A172 (cell line): ENCODE results near the gene PPIE. TPM values are rescaled to one million over a fixed set of nuclear protein-coding genes. Genes with fewer than 3 reads are reported as not detected.

Source experiments
- DNase-seq: peaks from one replicate; pipeline ENCODE4 v3.0.0-alpha.2; 2015; ENCODE audit warnings: low spot score
- total RNA-seq: library from RNA; depleted of rRNA; stranded (reverse); fragments of >200 nt; shearing (Covaris generic); gene quantifications from 2 replicates; pipeline ENCODE4 v1.2.3, GENCODE V29; 2014

Gene PPIE
- total RNA-seq, 1 experiment from 2014 or later, result 38.6 TPM

DNA sequence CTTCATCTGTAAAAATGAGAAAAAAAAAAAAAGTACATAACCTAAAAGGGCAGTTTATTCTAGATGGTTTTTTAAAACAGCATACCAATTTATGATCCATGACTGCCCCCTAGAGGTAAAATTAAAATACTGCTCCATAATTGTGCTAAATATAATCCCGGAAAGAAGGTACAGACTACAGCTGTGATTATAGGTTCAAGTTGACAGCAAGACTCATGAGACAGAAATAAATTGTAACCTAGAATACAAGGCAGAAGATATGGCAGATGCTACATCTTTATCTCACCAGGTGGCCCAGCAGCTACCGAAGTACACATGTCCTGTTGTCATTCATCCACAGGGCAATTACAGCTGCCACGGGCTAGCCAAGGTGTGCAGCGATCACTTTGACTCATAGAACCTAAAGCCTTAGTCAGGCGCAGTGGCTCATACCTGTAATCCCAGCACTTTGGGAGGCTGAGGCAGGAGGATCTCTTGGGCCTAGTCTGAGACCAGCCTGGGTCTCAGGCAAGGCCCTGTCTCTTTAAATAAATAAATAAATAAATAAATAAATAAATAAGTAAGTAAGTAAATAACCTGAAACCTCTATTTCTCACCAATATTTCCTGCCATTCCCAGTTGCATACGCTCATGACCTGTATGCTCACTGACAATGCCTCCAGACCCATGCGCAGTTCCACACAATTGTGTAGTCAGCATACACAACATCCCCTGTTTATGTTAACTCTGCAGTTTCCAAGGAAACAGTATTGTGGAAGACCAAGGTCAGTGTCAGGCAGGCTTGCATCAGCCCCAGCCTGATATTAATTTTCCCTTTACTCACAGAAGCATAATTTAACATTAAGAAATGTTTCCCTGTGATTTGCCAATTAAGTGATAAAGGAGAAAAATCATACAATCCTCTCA lies 18.3 kb upstream of the PPIE start:
- peak; percentile 53 for DNase-seq

DNA sequence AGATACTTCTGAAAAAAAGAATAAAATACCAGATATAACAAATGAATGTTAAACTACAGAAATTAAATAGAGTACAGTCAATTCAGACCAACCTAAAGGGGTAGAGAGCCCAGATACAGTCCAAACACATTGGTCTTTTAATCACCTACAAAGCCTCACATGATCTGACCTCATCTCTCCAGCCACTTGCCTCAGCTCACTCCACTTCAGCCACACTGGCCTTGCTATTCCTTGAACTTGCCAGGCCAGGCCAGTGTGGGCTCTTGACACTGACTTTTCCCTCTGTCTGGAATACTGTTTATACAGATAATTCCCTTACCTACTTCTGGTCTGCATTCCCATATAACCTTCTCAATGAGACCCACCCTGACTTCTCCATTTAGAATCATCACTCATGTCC lies 17.0 kb upstream of the PPIE start:
- DNase-seq, result no peak

DNA sequence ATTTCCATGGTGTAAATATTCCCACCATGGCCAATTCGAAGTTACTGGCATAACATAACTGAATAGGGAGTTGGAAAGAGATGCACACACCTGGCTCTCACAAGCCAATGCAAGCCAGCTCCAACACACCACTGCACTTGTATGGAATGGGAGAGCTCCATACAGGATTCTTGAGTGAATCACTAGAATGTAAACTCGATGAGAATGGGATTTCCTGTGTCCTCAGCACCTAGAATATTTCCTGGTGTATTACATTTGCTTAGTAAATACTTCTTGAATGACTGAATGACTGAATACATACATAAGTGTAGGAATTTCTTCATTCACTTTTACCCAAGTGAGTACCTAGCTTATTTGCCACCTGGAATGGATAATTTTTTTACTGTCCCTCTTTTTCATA lies 16.2 kb upstream of the PPIE start:
- no peak for DNase-seq

DNA sequence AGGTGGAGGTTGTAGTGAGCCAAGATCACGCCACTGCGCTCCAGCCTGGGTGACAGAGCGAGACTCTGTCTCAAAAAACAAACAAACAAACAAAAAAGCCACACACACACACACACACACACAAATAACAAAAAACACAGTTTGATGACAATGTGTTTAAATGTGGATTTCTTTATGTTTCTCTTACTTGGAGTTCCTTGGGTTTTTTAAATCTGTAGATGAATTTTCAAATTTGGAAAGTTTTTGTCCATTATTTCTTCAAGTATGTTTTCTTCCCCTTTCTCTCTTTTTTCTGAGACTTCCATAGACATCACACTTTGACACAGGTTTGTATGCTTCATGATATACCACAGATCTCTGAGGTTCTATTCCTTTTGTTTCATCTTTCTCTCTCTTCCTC lies 12.1 kb upstream of the PPIE start:
- DNase-seq, result no peak

DNA sequence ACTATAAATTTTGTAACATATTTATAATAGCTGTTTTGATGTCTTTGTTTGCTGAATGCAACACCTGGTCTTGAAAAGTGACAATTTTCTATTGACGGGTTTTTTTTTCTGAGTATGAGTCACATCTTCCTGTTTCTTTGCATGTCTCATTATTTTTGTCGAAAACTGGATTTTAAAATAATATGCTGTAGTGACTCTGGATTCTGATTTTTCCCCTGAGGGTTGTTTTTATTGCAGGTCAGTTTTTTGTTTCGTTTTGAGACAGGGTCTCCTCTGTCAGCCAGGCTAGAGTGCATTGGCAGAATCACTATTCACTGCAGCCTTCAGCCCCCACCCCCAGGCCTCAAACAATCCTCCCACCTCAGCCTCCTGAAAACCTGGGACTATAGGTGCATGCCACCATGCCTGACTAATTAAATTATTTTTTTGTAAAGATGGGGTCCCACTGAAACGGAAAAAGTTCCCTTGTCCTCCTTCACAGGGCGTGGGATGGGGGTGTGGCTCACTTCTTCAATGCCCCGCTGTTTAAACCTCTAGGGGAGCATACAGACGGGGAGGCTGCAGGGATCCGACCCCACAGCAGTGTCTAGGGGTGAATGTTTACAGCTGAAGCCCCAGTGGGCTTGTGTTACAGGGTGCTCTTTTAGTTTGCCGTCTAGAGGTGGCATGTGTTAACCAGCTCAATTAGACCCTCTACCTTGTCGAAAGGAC lies 11.3 kb upstream of the PPIE start:
- no peak for DNase-seq

DNA sequence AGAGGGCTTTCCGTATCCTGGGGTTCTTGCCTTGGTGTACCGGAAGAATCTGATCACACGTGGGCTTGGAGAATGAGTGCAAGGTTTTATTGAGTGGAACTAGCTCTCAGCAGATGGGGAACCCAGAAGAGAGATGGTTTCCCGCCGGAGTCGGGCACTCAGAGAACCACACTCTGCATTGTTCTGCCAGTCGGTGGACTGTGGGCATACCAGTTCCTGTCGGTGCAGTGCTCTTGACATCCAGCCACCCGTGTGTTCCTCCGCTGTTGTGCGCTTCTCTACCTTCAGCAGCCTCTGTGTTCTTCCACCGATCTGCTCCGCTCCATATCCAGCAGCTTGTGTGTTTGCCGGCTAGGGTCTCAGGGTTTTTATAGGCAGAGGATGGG lies 10.8 kb upstream of the PPIE start:
- no peak for DNase-seq

DNA sequence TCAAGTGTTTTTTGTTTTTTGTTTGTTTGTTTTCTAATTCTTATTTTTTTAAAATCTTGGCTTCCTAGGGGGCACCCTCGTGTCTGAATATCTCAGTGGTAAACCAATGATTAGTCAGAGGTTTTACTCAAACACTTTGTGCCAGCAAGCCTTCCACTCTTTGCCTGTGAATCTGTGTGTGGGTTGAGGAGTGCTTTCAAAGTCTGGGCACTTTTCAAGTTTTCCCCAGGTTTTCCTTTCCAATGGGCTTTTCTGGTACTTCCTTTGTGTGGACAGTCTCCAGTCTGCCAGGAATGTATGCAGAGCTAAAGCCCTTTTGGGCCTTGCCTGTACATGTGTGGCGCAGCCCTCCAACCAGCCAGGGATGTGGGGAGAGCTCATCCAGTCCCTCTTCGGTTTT lies 9.7 kb upstream of the PPIE start:
- DNase-seq, result no peak

DNA sequence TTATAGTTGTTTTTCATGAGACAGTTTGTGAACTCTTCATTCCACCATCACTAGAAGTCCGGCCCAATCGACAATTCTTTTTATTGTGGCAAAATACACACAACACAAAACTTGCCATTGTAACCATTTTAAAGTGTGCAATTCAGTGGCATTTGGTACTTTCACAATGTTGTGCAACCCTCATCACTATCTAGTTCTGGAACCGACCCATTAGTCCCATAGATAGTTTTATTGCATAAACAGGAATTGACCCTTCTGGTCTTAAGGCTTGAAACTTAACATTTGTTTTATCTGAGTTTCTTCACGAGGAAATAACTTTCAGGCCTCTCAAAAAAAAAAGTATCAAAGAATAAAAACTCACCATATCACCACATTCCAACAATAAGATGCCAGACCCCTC lies 8.8 kb upstream of the PPIE start:
- DNase-seq, result no peak

DNA sequence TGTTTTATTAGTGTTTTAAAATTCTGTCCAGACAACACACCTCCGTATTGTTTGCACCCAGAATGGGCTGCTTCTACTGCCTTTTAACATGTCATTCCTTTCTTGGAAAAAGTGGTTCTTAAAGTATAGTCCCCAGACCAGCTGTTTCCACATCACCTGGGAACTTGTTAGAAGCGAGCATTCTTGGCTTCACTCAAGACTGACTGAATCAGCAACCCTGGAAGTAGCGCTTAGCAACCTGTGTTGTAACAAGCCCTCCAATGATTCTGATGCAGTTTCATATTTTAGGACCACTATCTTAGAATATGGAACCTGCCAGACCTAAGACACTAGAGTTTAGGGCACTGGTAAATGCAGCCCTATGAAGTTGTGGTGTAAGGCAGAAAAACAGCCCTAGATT lies 6.0 kb upstream of the PPIE start:
- DNase-seq, result no peak

DNA sequence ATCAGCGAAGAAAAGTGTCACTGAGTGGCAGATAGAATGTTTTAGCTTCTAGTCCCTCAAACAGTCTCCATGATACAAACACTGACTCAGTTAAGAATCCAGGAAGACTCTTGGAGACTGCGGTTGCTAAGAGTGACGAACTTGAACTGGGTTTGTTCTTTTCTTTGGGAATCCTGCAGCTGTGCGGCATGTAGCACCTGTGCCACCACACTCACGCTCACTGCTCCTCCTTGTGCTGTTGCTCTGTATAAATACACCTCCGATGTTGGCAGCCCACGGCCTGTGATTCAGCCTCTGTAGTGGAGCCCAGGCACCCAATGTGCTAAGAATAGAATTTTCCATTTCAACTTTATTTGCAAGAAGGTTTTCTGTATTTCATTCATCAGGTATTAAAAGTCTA lies 5.5 kb upstream of the PPIE start:
- DNase-seq, result no peak

DNA sequence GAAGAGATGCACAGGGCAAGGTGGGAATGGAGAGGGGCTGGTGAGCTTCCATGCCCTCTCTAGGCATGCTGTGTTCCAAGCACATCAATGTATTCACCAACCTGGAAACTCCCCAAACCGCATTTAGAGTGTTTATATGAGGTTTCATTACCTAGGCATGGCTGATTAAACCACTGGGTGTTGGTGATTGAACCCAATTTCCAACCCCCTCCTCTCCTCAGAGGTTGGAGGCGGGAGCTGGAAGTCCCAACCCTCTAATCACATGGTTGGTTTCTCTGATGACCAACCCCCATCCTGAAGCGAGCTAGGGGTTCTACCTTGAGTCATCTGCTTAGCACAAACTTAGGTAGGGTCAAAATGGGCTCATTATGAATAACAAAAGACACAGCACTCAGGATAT lies 3.0 kb upstream of the PPIE start:
- DNase-seq, result no peak

DNA sequence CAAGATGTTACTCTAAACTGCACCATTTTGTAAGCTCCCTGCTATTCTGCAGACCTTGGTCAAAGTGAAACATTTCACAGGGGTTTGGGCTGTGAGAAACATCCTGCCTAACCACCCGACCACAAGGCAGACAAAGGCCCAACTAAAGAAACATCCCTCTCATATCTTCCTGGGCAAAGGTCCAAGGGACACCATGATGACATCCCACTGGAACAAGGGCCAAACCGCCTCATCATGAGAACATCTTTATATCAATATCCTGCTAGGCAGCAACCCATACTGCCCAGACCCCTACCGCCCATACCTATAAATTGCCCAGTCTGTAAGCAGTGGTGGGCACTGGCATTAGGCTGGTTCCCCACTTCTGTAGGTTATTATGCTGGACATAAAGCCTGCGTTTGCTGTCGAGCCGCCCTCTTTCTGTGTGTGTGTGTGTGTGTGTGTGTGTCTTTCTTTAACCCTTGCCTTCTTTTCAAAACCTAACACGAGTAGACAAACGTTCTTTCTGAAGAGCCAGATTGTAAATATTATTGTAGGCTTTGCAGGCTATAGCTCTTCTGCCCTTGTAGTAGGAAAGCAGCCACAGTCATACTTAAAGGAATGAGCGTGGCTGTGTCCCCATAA lies 1.0 kb upstream of the PPIE start:
- no peak for DNase-seq

DNA sequence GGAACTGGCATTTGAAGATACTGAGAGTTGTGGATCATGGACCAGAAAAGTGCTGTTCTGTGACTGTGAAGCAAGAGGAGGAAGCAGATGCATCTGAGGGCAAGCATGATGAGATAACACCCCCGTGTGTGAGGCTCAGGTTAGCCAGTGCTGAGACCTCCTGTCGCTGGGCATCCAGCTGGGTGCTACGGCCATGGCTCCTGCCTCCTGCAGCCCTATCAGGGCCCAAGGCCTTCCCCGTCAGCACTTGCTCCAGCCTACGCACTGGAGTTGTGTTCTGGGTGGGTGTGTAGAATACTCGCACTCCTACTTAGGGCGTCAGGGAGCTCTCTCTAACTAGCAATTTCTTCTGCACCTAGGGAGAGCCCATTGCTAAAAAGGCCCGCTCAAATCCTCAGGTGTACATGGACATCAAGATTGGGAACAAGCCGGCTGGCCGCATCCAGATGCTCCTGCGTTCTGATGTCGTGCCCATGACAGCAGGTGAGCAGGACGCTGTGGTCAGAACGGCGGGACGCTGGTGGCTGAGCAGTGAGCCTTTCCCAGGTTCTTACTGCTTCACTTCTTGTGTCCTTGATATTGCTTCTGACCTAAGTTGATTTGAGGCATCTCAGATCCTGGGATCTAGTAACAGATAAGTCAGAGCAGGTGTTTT lies 6.5 kb downstream of the PPIE start:
- no peak for DNase-seq

DNA sequence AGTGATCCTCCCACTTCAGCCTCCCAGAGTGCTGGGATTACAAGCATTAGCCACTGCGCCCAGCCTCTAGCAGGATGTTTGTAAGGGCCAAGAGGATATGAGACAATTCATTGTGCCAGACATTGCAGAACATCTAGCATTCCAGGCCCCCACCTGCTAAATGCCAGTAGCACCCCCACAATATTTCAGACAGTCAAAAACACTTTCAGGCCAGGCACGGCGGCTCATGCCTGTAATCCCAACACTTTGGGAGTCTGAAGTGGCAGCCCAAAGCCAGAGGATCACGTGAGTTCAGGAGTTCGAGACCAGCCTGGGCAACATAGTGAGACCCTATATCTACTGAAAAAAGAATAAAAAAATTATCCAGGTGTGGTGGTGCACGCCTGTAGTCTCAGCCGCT lies 12.9 kb downstream of the PPIE start:
- DNase-seq, result no peak

DNA sequence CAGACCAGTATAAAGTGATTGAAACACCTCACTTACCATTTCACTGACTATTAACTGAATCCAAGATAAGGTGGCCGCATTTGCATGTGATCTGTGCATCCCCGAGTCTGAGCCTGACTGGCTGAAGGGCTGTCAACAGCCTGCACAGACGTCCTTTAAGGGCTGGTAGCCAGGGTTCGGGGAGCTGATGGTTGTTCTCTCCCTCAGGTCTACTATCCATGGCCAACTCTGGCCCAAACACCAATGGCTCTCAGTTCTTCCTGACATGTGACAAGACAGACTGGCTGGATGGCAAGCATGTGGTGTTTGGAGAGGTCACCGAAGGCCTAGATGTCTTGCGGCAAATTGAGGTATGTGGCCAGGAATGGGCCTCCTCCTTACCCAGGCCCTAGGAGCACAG lies 14.0 kb downstream of the PPIE start:
- no peak for DNase-seq

DNA sequence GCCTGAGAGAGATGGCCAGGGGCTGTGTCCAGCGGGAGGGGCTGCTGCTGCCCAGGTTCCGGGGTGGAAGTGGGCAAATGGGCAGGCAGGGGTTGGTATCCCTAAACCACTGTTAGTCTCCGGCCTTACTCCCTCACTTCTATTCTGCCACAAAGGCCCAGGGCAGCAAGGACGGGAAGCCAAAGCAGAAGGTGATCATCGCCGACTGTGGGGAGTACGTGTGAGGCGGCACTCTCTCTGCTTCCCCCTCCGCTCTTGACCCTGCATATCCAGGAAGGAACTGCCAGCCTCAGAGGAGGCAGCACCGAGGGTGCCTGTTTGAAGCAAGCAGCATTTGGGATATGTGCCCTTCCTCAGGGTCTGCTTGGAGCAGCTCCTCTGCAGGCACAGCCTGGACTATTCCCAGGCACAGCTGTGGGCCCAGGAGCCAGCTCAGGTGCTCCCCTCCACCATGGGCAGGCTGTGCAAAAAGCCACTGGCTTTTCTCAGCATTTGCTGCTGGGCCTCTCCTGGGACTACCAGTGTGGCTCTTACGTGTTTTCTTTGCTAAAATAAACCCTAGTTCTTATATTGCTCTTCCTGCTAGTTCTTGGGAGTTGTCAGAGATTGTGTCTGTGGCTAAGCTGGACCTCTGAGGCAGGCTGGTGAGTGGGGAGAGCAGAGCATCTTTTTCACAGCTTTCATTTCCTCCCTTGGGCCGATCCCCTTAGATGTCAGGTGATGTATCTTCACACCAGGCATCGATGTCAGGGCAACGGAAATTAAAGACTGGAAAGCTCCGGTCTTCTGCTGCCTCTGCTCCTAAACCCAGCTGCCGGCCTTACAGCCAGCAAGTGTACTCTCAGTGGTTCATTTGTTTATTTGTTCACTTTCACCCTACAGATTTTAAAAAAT lies 14.7 kb downstream of the PPIE start:
- DNase-seq, result no peak

DNA sequence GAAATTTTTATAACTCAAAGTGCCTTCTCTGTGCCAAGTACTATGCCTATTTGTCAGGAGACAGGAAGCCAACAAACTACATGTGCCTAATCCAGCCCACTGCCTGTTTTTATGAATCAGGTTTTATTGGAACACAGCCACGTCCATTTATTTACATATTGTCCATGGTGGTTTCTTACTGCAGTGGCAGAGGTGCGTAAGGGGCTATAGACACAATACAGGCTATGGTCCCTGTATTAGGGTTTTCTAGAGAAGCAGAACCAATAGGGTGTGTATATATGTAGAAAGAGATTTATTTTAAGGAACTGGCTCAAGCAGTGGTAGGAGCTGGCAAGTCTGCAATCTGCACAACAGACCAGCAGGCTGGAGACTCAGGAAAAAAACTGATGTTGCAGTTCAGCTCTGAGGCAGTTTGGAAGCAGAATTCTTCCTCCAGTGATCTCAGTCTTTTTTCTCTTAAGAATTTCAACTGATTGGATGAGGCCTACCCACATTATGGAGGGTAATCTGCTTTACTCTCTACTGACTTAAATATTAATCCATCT lies 15.4 kb downstream of the PPIE start:
- DNase-seq, result no peak

DNA sequence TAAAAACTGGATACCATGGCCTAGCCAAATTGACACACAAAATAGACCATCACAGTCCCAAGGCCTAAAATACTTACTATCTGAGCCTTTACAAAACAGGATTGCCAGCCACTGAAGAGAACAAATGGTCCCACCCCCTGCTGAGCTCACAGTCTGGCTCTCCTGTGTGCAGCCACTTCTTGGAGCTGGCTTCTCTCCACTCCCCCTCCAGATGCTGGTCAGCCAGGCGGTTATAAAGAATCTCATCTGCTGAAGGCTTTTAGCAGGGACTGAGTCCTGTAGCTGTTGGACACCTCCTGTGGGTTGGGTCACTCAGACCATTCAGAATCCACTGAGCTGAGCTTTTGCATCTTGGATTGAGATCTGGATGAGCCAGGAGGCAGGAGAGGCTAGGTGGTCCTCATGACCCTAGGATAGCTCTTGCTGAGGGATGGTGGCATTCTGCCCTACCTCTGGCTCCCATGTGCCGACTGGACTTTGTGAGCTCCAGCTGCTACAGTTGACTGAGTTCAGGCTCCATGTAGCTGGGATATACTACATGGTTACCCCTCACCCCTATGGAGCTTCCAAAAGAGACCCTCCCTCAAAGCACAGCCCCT lies 16.3 kb downstream of the PPIE start:
- no peak for DNase-seq

DNA sequence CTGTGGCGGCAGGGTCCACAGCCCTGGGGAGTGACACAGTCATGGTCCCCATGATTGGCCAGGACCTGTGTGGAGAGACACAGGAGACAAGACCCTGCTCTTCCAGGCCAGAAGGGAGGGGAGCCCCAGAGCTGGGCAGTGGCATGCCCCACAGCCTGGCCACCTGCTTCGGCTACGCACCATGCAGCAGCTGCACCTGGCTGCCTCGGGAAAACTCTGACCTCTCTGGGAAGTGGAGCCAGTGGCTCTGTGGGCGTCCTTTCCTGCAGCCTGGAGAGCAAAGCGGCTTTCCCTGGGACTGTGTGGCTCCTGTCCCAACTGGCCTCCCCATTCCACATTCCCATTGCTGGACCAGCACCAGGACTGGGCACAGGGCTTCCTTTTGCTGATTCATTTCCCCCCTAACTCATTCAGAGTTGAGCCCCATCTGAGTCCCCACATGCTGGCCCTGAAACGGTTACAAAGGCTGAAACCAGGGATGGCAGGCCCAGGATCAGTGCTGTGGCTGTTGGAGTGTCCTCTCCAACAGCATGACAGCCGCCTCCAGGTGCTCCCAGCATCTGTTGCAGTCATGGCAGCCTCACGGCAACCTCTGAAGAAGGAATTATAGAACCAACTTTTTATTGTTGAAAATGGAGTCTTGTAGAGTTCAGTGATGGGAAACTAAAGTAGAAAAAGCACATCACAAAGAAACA lies 17.4 kb downstream of the PPIE start:
- no peak for DNase-seq

DNA sequence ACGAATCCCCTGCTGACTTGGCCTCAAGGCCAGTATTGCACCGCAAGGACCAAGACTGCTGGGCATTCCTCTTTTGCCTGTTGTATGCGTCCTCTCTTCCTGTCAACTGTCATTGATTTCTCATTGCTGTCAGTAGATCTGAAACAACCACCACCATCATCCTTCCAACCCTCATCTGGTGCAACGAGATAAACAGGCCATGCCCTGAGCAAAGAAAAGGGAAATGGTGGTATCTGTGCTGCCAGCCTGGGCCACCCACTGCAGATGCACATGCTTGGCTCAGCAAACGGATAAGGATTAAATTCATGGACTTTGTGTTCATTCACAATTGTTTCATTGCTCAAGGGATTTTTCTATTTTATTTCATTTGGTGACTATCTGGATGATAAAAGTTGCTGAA lies 18.8 kb downstream of the PPIE start:
- no peak for DNase-seq
